NCI-H526 treated with DMSO at 0.1 percent for 48 hours (cell line): ENCODE measurements around the gene TRMU.
"Not testable (repeated sequence)": the region's sequence is repeated elsewhere in the genome, so short reads cannot be mapped to it uniquely, and the experiment has no call there.

Experiments used
- DNase-seq: peaks from one replicate; lab custom pipeline; 2025; lab: John Stamatoyannopoulos, UW

TRMU gene

DNA sequence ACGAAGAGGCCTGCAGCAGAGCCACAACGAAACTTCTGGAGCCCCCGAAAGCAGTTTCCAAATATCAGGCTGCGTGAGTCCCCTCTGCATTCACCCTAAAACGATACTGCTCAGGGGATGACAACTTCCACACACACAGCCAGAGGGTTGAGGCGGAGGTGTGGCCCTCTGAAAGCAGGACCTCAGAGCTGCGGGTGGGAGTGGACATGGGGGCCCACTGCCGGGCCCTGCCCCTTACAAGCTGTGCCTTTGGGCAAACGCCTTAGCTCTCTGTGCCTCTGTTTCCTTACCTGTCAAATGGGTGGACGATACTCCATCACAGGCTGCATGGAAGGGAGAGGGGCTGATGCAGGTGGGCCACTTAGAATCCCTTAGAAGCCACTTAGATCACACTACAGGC is 53.1 kb downstream of the TRMU start:
- no peak for DNase-seq

DNA sequence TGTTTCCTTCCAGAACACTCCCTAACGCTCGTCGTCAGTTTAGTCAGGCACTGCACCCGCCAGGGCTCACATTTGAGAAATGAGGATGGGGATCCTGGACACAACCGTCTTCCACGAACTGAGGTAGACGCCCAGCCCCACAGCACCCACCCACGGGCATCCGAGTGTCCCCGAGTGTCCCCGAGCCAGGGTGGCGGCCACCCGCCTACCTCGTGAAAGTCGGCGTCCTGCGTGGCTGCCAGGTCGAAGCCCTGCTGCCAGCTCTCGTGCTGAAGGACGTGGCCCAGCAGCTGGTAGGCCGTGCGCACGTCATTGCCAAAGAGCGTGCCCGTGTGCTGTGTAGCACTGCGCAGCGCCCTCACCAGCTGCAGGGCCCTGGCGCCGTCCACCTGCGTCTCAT is 53.6 kb downstream of the TRMU start:
- DNase-seq: no peak

GRCh38 chr22:46390105-46390651 is 54.7 kb downstream of the TRMU start:
- DNase-seq: no peak

- peak; percentile 63 for DNase-seq
These were observed 55.3 kb downstream of the TRMU start for GRCh38 chr22:46390652-46391301.

DNA sequence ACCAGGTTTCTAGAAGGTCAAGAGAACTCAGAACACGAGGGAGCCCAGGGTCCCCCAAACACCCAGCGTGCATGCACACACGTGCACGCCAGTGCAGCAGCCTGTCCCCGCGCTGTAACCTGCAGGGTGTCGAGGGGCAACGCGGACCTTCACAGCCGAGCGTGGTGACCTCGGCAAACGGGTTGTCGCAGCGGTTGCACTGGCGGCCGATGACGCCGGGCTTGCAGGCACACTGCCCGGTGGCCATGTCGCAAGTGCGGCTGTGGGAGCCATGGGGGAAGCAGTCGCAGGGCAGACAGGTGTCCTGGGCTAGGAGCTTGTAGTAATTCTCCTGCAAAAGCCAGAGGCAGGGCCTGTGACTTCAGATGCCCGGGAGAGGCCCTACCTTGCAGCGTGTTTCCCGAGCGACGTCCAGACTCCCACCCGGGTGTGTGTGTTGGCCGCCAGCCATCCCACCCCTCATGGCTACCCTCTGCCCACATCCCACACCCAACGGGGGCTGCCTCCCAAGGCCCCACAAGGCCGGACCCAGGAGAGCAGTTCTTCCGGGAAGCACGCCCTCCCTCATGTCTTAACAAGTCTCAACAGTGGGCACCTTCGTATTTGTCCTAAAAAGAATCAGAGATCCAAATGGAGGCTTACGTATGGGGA is 56.1 kb downstream of the TRMU start:
- no peak for DNase-seq

- no peak for DNase-seq
These were observed 56.8 kb downstream of the TRMU start for GRCh38 chr22:46392137-46392844.

- DNase-seq: no peak
These were observed 58.4 kb downstream of the TRMU start for GRCh38 chr22:46393873-46394272.

DNA sequence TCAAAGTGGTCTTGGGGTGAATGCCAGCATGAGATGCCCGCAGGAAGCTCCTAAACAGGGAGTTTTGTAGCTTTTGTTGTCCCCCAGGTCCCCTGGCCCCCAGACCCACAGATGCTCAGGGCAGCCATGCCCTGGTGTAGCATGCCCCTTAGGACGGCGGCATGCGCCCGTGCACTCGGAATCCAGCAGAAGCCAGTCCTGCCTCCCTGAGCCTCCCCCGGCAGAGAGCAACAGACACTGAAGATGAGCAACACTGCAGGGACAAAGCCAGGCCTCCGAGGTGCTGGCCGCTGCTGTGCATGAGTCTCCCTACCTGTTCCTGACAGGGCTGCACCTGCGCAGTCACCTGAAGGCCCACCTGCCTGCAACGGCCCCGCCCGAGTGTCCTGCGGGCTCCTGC is 59.1 kb downstream of the TRMU start:
- no peak for DNase-seq

DNA sequence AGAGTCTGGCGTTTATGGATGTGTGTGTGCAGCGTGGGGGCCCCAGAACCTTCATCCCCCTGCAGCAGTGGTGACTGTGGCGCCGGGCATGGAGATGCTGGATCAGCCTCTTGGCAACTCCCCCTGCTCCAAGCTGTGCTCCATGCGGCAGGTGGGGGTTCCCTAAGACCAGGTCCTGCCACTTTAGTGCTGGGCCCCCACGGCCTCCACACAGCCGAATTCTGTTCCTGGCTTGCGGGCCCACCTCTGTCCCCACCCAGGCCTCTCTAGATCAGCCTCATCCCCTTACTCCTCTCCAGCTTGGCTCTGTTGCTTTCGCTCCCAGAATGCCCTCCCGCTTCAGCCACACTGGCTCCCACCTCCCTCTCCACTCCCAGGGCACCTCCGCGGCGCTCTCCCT is 59.6 kb downstream of the TRMU start:
- no peak for DNase-seq

- not testable (repeated sequence) for DNase-seq
These were observed 61.5 kb downstream of the TRMU start for GRCh38 chr22:46397049-46397448.

DNA sequence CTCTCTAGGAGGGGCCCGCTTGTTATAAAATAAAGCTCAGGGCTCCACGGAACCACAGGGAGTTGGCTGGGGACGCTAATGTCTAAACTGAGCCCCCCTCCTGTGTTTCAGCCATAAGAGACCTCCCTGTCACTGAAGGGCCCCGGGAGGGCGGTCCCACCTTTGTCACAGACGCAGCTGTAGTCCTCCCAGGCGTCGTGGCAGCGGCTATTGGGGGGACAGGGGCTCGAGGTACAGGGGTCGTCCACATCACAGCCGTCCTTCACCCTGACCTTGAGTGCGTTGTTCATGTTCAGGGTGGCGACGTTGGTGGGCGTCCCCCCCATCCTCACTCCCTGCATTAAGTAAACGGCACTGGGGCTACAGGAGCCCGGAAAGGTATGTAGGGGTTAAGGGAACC is 62.0 kb downstream of the TRMU start:
- no peak for DNase-seq

DNA sequence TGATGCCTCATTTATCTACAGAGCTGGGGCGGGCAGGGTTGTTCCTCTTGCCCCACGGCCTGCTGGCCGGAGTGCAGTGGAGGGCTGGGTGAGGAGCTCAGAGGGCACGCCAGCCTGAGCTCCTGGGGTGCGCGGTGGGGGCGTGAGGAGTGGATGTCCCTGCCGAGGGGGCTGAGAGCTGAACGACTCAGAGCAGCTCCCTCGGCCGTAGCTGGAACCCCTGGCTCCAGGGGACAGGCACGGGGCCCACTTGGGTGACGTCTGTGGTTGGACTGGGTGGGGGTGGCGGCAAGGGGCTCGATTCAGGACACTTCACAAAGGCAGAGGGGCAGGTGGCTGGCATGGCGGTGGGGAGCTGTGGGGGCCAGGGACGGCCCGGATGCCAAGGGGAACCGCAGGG is 62.4 kb downstream of the TRMU start:
- no peak for DNase-seq

DNA sequence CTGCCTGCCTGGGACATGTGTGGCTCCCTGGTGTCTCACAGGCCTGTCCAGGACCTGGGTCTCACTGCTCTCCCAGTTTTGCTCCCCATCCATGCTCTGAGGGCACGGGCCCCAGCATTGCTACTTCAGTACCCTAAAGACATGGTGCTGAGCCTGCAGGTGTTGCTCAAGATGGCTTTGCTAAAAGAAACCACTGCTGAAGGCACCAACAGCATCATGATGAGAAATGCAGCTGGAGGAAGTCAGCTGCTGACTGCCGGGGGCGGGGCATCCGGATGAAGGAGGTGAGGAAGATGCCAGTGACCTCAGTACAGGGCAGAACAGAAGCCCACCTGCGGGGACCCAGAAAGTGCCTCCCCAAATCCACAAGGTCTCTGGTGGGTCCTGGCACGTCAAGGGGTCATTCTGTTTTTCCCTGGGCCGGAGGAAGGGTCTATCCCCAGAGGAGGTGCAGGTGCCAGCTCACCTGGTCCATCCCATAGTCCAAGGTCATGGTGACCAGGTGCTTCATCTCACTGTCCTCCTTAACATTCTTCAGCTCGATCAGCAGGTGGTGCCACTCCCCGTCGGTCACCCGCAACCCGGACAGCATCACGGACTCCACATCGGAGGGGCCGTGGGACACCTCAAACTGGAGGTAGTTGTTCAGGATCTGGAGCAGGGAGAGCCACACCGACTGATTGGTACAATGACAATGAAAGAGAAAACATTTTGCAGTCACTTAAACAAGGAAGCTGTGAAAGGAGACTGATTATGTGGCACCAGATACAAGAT is 63.9 kb downstream of the TRMU start:
- DNase-seq: no peak

GRCh38 chr22:46401370-46401769 is 65.9 kb downstream of the TRMU start:
- DNase-seq: no peak

DNA sequence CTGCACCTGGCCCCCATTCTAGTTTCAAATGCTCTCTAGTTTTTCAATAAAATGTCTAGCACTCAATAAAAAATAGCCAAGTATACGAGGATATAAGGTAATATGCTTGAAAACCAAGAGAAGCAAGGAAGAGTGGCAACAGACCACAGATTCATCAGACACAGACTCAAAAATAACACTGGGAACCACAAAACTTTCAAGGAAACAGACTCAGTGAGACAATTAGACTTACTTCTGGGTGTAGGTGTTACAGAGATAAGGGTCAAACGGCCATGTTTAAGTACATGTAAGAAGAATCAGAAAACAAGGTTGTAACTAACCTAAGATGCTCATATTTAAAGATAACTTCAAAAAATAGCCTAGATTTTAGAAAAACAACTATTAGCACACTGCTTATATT is 67.0 kb downstream of the TRMU start:
- DNase-seq: no peak

DNA sequence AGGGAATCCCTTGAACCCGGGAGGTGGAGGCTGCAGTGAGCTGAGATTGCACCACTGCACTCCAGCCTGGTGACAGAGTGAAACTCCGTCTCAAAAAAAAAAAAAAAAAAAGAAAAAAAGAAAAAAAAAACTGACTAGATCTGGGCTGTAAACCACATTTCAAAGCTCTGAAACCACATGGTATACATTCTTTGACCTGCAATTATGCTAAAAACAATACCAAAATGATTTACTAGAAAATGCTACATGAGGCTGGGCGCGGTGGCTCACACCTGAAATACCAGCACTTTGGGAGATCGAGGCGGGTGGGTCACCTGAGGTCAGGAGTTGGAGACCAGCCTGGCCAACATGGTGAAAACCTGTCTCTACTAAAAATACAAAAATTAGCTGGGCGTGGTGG is 68.4 kb downstream of the TRMU start:
- not testable (repeated sequence) for DNase-seq

GRCh38 chr22:46405901-46406300 is 70.4 kb downstream of the TRMU start:
- DNase-seq: no peak

GRCh38 chr22:46406349-46406748 is 70.8 kb downstream of the TRMU start:
- no peak for DNase-seq

GRCh38 chr22:46406791-46407190 is 71.3 kb downstream of the TRMU start:
- DNase-seq: no peak
